HepG2 (cell line): ENCODE measurements around the gene COPB2. TPM values are rescaled to one million over a fixed set of nuclear protein-coding genes. Genes with fewer than 3 reads are reported as not detected.

Source experiments
- ADNP ChIP-seq: sonication (generic); formaldehyde crosslinking; IDR thresholded peaks from 2 replicates; pipeline ENCODE4 v1.4.0; 2020; ENCODE audit warnings: missing genetic modification reagents
- CEBPB ChIP-seq: IDR thresholded peaks from 2 replicates; pipeline ENCODE4 v1.6.1; 2011; ENCODE audit warnings: low read depth, low read length, improper control_type of control experiment, borderline replicate concordance
- DNMT3B ChIP-seq: conservative IDR thresholded peaks from 2 replicates; pipeline ENCODE4 v1.6.1; 2016; ENCODE audit warnings: missing biosample characterization, control low read depth
- FOSL2 ChIP-seq: sonication (generic); formaldehyde crosslinking; IDR thresholded peaks from 2 replicates; pipeline ENCODE4 v1.4.0; 2020; ENCODE audit warnings: missing genetic modification reagents
- HDAC2 ChIP-seq: sonication (generic); formaldehyde crosslinking; IDR thresholded peaks from 2 replicates; pipeline ENCODE4 v1.4.0; 2020; ENCODE audit warnings: missing genetic modification reagents
- HHEX ChIP-seq: IDR thresholded peaks from 2 replicates; pipeline ENCODE4 v1.6.1; 2016; ENCODE audit warnings: control low read depth
- MLLT10 ChIP-seq: sonication (generic); formaldehyde crosslinking; IDR thresholded peaks from 2 replicates; pipeline ENCODE4 v1.4.0; 2020; ENCODE audit warnings: missing genetic modification reagents
- MTF1 ChIP-seq: sonication (generic); formaldehyde crosslinking; IDR thresholded peaks from 2 replicates; pipeline ENCODE4 v1.5.0; 2020; ENCODE audit warnings: missing genetic modification reagents
- NONO ChIP-seq, 2 experiments: fragments of 450-650 bp in 1 of 2; sonication (generic) in 1 of 2; formaldehyde crosslinking in 1 of 2; IDR thresholded peaks in 1 of 2; conservative IDR thresholded peaks in 1 of 2; 2 replicates each; pipeline versions ENCODE4 v1.6.1 to v1.8.0; 2017 to 2022; ENCODE audit warnings: mild to moderate bottlenecking in 1 of 2, missing genetic modification reagents in 1 of 2, moderate library complexity in 1 of 2
- ZC3H4 ChIP-seq: sonication (generic); formaldehyde crosslinking; IDR thresholded peaks from 2 replicates; pipeline ENCODE4 v1.4.0; 2020; ENCODE audit warnings: missing genetic modification reagents, borderline replicate concordance
- ZNF292 ChIP-seq: sonication (generic); formaldehyde crosslinking; IDR thresholded peaks from 2 replicates; pipeline ENCODE4 v1.8.1; 2022; ENCODE audit warnings: mild to moderate bottlenecking, low read depth, missing genetic modification reagents, borderline replicate concordance
- ZNF354B ChIP-seq: sonication (generic); formaldehyde crosslinking; IDR thresholded peaks from 2 replicates; pipeline ENCODE4 v1.8.0; 2022; ENCODE audit warnings: mild to moderate bottlenecking, missing genetic modification reagents
- ZNF552 ChIP-seq: sonication (generic); formaldehyde crosslinking; IDR thresholded peaks from 2 replicates; pipeline ENCODE4 v1.9.0; 2022; ENCODE audit warnings: missing genetic modification reagents, mild to moderate bottlenecking, borderline replicate concordance
- ZNF589 ChIP-seq: sonication (generic); formaldehyde crosslinking; conservative IDR thresholded peaks from 2 replicates; pipeline ENCODE4 v1.8.0; 2022; ENCODE audit warnings: mild to moderate bottlenecking, moderate library complexity, missing genetic modification reagents
- ZNF850 ChIP-seq: sonication (generic); formaldehyde crosslinking; conservative IDR thresholded peaks from 2 replicates; pipeline ENCODE4 v1.9.0; 2021; ENCODE audit warnings: mild to moderate bottlenecking, missing genetic modification reagents
- polyA plus RNA-seq, 8 experiments: library from polyadenylated mRNA; depleted of rRNA in 3 of 8; stranded (reverse) in 7 of 8; unstranded in 1 of 8; fragments of >200 nt; fragmentation: Illumina TruSeq in 4 of 8; extraction: Trizol in 4 of 8; gene quantifications; 2 replicates each; pipeline versions ENCODE4 v1.2.1 to v1.2.3, GENCODE V29; 2011 to 2016; ENCODE audit warnings: low read depth in 4 of 8, missing spikeins in 1 of 8, mixed read lengths in 1 of 8; ENCODE audit not compliant: insufficient read depth in 1 of 8
- total RNA-seq, 5 experiments: library from RNA; depleted of rRNA; stranded (reverse); fragments of >200 nt; fragmentation: Illumina TruSeq; extraction: Trizol; gene quantifications; 2 replicates each; pipeline ENCODE4 v1.2.3, GENCODE V29; 2016; ENCODE audit warnings: low read depth in 1 of 5
- TF ChIP-seq, protein P1 (sequence below): sonication (generic); formaldehyde crosslinking; IDR thresholded peaks from 2 replicates; pipeline ENCODE4 v1.8.0; 2022; ENCODE audit warnings: missing genetic modification reagents, mild to moderate bottlenecking, borderline replicate concordance
- TF ChIP-seq, protein P2 (sequence below): IDR thresholded peaks from 2 replicates; pipeline ENCODE4 v1.6.1; 2016; ENCODE audit warnings: missing biosample characterization, missing genetic modification reagents, low read depth
- TF ChIP-seq, protein P3 (sequence below), 2 experiments: sonication (generic) in 1 of 2; formaldehyde crosslinking in 1 of 2; IDR thresholded peaks; 2 replicates each; pipeline versions ENCODE4 v1.6.1 to v1.9.0; 2014 to 2022; ENCODE audit warnings: antibody characterized with exemption in 1 of 2, borderline replicate concordance in 1 of 2, inconsistent platforms in 1 of 2, low read depth in 1 of 2, missing genetic modification reagents in 1 of 2

COPB2 gene
- total and polyA plus RNA-seq, 2 of the 13 experiments (the other 11 are each of a cell fraction or from before 2014, with no cell fraction given) = 83.3 to 217 TPM

DNA sequence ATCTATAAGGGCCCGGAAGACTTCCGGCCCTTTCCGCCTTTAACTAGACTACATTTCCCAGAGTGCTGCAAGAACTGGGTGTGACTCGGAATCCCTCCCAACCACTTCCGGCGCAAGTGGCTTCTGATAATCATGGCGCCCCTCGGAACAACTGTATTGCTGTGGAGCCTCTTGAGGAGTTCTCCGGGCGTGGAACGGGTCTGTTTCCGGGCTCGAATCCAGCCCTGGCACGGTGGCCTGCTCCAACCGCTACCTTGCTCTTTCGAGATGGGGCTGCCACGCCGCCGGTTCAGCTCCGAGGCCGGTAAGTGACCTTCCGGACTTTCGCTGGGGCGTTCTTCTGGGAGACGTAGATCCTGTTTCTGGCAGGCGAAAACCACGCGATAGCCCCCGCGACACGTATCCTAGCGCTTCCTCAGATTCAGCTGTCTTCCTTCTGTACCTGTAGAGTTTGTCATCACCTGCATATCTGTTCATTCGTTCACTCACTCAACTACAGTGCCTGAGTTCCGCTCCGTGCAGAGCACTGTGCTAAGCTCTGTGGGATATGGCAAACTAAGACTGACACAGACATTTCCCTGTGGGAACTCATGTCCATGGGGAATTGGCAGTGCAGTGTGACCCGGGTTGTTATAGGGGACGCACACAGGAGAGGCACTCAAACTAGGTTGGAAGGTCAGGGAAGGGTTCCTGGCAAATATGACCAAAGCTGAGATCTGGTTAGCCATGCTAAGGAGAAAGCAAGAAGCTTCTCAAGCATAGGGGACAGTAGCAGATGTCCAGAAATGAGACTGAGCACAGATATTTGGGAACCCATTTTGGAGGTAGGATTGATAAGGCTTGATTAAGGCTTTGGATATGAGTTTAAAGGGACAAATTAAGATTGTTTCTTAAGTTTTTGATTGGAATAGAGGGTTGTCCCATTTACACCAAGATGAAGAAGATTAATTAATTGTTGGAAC lies 45.3 kb downstream of the COPB2 start, which contains the start of gene MRPS22 (continued):
- no peak for TF ChIP-seq NONO (IDR thresholded peaks at IDR 0.05)
- peak; percentile 70 for TF ChIP-seq NONO (CRISPR knock-in tag; conservative IDR thresholded peaks at IDR 0.05)
- TF ChIP-seq FOSL2 = no peak; the same call in 1 of the 2 replicates
- no peak for TF ChIP-seq MTF1 (CRISPR knock-in tag)
- no peak for TF ChIP-seq ZC3H4 (CRISPR knock-in tag)
- no peak for TF ChIP-seq CEBPB
- no peak for TF ChIP-seq ZNF292 (CRISPR knock-in tag)
- no peak for TF ChIP-seq HHEX (CRISPR knock-in tag)
- TF ChIP-seq, protein P1, sequence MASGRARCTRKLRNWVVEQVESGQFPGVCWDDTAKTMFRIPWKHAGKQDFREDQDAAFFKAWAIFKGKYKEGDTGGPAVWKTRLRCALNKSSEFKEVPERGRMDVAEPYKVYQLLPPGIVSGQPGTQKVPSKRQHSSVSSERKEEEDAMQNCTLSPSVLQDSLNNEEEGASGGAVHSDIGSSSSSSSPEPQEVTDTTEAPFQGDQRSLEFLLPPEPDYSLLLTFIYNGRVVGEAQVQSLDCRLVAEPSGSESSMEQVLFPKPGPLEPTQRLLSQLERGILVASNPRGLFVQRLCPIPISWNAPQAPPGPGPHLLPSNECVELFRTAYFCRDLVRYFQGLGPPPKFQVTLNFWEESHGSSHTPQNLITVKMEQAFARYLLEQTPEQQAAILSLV (CRISPR knock-in tag) = peak; percentile 73; the same call in 1 of the 2 replicates
- TF ChIP-seq, protein P2, sequence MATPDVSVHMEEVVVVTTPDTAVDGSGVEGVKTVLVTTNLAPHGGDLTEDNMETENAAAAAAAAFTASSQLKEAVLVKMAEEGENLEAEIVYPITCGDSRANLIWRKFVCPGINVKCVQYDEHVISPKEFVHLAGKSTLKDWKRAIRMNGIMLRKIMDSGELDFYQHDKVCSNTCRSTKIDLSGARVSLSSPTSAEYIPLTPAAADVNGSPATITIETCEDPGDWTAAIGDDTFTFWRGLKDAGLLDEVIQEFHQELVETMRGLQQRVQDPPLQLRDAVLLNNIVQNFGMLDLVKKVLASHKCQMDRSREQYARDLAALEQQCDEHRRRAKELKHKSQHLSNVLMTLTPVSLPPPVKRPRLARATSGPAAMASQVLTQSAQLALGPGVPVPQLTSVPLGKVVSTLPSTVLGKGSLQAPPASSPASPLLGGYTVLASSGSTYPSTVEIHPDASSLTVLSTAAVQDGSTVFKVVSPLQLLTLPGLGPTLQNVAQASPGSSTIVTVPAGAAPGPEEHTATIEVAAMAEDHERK (CRISPR knock-in tag) = no peak
- TF ChIP-seq, protein P3, sequence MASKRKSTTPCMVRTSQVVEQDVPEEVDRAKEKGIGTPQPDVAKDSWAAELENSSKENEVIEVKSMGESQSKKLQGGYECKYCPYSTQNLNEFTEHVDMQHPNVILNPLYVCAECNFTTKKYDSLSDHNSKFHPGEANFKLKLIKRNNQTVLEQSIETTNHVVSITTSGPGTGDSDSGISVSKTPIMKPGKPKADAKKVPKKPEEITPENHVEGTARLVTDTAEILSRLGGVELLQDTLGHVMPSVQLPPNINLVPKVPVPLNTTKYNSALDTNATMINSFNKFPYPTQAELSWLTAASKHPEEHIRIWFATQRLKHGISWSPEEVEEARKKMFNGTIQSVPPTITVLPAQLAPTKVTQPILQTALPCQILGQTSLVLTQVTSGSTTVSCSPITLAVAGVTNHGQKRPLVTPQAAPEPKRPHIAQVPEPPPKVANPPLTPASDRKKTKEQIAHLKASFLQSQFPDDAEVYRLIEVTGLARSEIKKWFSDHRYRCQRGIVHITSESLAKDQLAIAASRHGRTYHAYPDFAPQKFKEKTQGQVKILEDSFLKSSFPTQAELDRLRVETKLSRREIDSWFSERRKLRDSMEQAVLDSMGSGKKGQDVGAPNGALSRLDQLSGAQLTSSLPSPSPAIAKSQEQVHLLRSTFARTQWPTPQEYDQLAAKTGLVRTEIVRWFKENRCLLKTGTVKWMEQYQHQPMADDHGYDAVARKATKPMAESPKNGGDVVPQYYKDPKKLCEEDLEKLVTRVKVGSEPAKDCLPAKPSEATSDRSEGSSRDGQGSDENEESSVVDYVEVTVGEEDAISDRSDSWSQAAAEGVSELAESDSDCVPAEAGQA (IDR thresholded peaks at IDR 0.05; ENCODE audit: low read depth) = peak; percentile 67
- TF ChIP-seq, protein P3 (CRISPR knock-in tag; IDR thresholded peaks at IDR 0.05; ENCODE audit: borderline replicate concordance) = no peak; the same call in 1 of the 2 replicates
- no peak for TF ChIP-seq ADNP (CRISPR knock-in tag)
- no peak for TF ChIP-seq DNMT3B
- no peak; the same call in 1 of the 2 replicates for TF ChIP-seq ZNF850
- TF ChIP-seq ZNF589 (CRISPR knock-in tag) = no peak
- peak; percentile 54; the same call in 1 of the 2 replicates for TF ChIP-seq HDAC2
- TF ChIP-seq ZNF552 (CRISPR knock-in tag) = no peak
- TF ChIP-seq MLLT10 (CRISPR knock-in tag) = no peak
- TF ChIP-seq ZNF354B (CRISPR knock-in tag) = 0 out of 2 replicates have a peak, but pooled peaks have one; percentile 44
